ENCODE results near the gene HLA-A. TPM values are rescaled to one million over a fixed set of nuclear protein-coding genes. Genes with fewer than 3 reads are reported as not detected.
"Not testable (repeated sequence)": the region's sequence is repeated elsewhere in the genome, so short reads cannot be mapped to it uniquely, and the experiment has no call there.

HLA-A gene
- total and polyA plus RNA-seq, 2 experiments from 2014 or later: 339 to 349 TPM

GRCh38 chr6:29977425-29977727 is 35.0 kb downstream of the HLA-A start:
- H3K36me3 ChIP-seq (replicated peaks; ENCODE audit: insufficient read depth, low read depth): no peaks in the 10 kb centered on the region
- DNase-seq (ENCODE audit: low spot score): no peak
- no peak overlapping the region for H3K4me3 ChIP-seq
- H3K4me1 ChIP-seq (ENCODE audit: insufficient read depth): peaks cover 13% of the 10 kb centered on the region
- H3K79me2 ChIP-seq: no peaks in the 10 kb centered on the region
- peak overlapping the region; percentile 19 for H2AFZ ChIP-seq
- TF ChIP-seq CTCF (IDR thresholded peaks at IDR 0.05; ENCODE audit: poor library complexity): no peak
- no peak for TF ChIP-seq EZH2phosphoT487 (IDR thresholded peaks at IDR 0.05; ENCODE audit: low read depth, severe bottlenecking, unreplicated experiment)
- no peak for TF ChIP-seq EZH2 (IDR thresholded peaks at IDR 0.05; ENCODE audit: borderline replicate concordance)
- H4K20me1 ChIP-seq (ENCODE audit: insufficient read depth, poor library complexity, severe bottlenecking): no peaks in the 10 kb centered on the region
- H3K9me2 ChIP-seq (replicated peaks; ENCODE audit: insufficient read depth): no peaks in the 10 kb centered on the region
- peak overlapping the region; percentile 59 for H3K27ac ChIP-seq
- peaks cover 37% of the 10 kb centered on the region for H3K27me3 ChIP-seq
- no peaks in the 10 kb centered on the region for H3K9me3 ChIP-seq (ENCODE audit: low read depth)
- H3K4me2 ChIP-seq: peak overlapping the region; percentile 78
- WGBS (ENCODE audit: low lambda C conversion rate, missing lambda C conversion rate): 56% methylated on average over 4 of the region's 4 CpGs

GRCh38 chr6:29980013-29980412 is 37.7 kb downstream of the HLA-A start:
- H3K4me2 ChIP-seq; H4K20me1 ChIP-seq (ENCODE audit: insufficient read depth, poor library complexity, severe bottlenecking); H3K4me3 ChIP-seq; H3K9me3 ChIP-seq (ENCODE audit: low read depth); H3K27ac ChIP-seq; H3K36me3 ChIP-seq (replicated peaks; ENCODE audit: insufficient read depth, low read depth); H3K9me2 ChIP-seq (replicated peaks; ENCODE audit: insufficient read depth); H2AFZ ChIP-seq; DNase-seq (ENCODE audit: low spot score); H3K79me2 ChIP-seq: not testable (repeated sequence)
- Histone ChIP-seq H3K4me1 (ENCODE audit: insufficient read depth) (peaks cover 13% of the 10 kb centered on the region), H3K27me3 (peaks cover 11% of the 10 kb centered on the region)
- no CpG with 5 or more reads among the region's 4 CpGs for WGBS (ENCODE audit: low lambda C conversion rate, missing lambda C conversion rate)

- Histone ChIP-seq H3K27me3 (peaks cover 6% of the 10 kb centered on the region), H3K4me2 (no peak overlapping the region), H3K4me3 (no peak overlapping the region), H3K79me2 (no peaks in the 10 kb centered on the region), H4K20me1 (ENCODE audit: insufficient read depth, poor library complexity, severe bottlenecking) (no peaks in the 10 kb centered on the region), H3K36me3 (replicated peaks; ENCODE audit: insufficient read depth, low read depth) (no peaks in the 10 kb centered on the region), H3K4me1 (ENCODE audit: insufficient read depth) (peaks cover 8% of the 10 kb centered on the region), H3K27ac (no peak overlapping the region), H3K9me3 (ENCODE audit: low read depth) (no peaks in the 10 kb centered on the region), H3K9me2 (replicated peaks; ENCODE audit: insufficient read depth) (no peaks in the 10 kb centered on the region), H2AFZ (no peak overlapping the region)
- WGBS (ENCODE audit: low lambda C conversion rate, missing lambda C conversion rate): 97% methylated on average over 10 of the region's 10 CpGs
- TF ChIP-seq EZH2phosphoT487 (IDR thresholded peaks at IDR 0.05; ENCODE audit: low read depth, severe bottlenecking, unreplicated experiment) (no peak), CTCF (IDR thresholded peaks at IDR 0.05; ENCODE audit: poor library complexity) (no peak), EZH2 (IDR thresholded peaks at IDR 0.05; ENCODE audit: borderline replicate concordance) (no peak)
- DNase-seq (ENCODE audit: low spot score): no peak
These were observed 38.2 kb downstream of the HLA-A start for GRCh38 chr6:29980511-29980910.

GRCh38 chr6:29981211-29981812 is 39.0 kb downstream of the HLA-A start:
- no peaks in the 10 kb centered on the region for H3K9me3 ChIP-seq (ENCODE audit: low read depth)
- no peak for DNase-seq (ENCODE audit: low spot score)
- H3K36me3 ChIP-seq (replicated peaks; ENCODE audit: insufficient read depth, low read depth): no peaks in the 10 kb centered on the region
- no peaks in the 10 kb centered on the region for H4K20me1 ChIP-seq (ENCODE audit: insufficient read depth, poor library complexity, severe bottlenecking)
- H3K9me2 ChIP-seq (replicated peaks; ENCODE audit: insufficient read depth): no peaks in the 10 kb centered on the region
- no peak overlapping the region for H2AFZ ChIP-seq
- H3K27me3 ChIP-seq: no peaks in the 10 kb centered on the region
- 83% methylated on average over 8 of the region's 8 CpGs for WGBS (ENCODE audit: low lambda C conversion rate, missing lambda C conversion rate)
- no peak overlapping the region for H3K4me3 ChIP-seq
- H3K27ac ChIP-seq: no peak overlapping the region
- no peaks in the 10 kb centered on the region for H3K79me2 ChIP-seq
- peaks cover under 1% of the 10 kb centered on the region for H3K4me1 ChIP-seq (ENCODE audit: insufficient read depth)
- TF ChIP-seq EZH2phosphoT487 (IDR thresholded peaks at IDR 0.05; ENCODE audit: low read depth, severe bottlenecking, unreplicated experiment) (no peak), EZH2 (IDR thresholded peaks at IDR 0.05; ENCODE audit: borderline replicate concordance) (no peak), CTCF (IDR thresholded peaks at IDR 0.05; ENCODE audit: poor library complexity) (no peak)
- no peak overlapping the region for H3K4me2 ChIP-seq
